ENCODE data around the gene MAS1. TPM values are rescaled to one million over a fixed set of nuclear protein-coding genes. Genes with fewer than 3 reads are reported as not detected.

The MAS1 gene
- total RNA-seq, 2 donors from 2014 or later = 0.14 to 0.27 TPM

DNA sequence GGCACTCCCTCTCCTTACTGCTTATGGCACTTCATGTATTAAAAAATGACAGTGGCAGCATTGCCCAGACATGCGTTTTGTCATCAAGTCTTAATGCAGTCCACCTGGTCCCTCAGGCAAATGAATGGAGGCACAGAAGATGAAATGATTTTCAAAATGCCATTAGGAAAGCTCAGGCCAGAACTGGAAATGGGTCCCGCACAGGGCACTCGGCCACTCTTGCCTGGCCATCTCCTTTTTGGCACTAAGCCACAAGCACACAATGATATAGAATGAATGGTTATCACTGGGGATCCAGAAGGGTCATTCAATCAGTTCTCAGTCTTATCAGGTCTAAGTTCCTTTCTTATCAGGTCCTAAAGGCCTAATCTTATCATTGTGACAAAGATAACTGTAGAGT, 15.6 kb downstream of the MAS1 start:
- ATAC-seq (ENCODE audit: insufficient number of reproducible peaks, low FRiP score, low read depth) (no peak), DNase-seq (ENCODE audit: low spot score) (no peak)
- H3K4me3 ChIP-seq = no peak overlapping the region
- H3K4me1 ChIP-seq (ENCODE audit: control insufficient read depth in 1 of 2, low read depth in 2 of 2) = no peaks in the 10 kb centered on the region
- TF ChIP-seq, protein P1, sequence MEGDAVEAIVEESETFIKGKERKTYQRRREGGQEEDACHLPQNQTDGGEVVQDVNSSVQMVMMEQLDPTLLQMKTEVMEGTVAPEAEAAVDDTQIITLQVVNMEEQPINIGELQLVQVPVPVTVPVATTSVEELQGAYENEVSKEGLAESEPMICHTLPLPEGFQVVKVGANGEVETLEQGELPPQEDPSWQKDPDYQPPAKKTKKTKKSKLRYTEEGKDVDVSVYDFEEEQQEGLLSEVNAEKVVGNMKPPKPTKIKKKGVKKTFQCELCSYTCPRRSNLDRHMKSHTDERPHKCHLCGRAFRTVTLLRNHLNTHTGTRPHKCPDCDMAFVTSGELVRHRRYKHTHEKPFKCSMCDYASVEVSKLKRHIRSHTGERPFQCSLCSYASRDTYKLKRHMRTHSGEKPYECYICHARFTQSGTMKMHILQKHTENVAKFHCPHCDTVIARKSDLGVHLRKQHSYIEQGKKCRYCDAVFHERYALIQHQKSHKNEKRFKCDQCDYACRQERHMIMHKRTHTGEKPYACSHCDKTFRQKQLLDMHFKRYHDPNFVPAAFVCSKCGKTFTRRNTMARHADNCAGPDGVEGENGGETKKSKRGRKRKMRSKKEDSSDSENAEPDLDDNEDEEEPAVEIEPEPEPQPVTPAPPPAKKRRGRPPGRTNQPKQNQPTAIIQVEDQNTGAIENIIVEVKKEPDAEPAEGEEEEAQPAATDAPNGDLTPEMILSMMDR (IDR thresholded peaks at IDR 0.05) = no peak
- no peaks in the 10 kb centered on the region for H3K27me3 ChIP-seq (replicated peaks; ENCODE audit: insufficient read depth)
- no peak overlapping the region for H3K27ac ChIP-seq
- no peaks in the 10 kb centered on the region for H3K9me3 ChIP-seq
- H3K36me3 ChIP-seq = no peaks in the 10 kb centered on the region

DNA sequence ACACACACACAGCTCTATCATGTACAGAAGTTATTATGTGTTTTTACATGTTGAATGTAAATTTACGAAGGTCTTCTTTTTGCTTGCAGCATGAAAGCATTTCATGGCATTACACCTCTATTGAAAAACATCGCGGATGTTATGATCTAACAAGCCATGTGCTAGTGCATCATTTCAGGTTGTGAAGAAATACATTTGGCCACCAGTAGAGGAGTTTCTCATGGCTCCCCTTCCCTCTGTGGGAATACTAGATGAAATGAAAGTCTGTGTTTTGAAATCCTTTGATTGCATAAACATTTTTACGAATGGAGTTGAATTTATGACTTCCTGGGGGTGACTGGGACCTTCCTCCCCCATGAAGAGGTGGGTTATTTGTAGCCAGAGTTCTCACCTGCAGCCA, 17.7 kb downstream of the MAS1 start:
- Histone ChIP-seq H3K27ac (no peak overlapping the region), H3K4me3 (no peak overlapping the region), H3K36me3 (no peaks in the 10 kb centered on the region), H3K9me3 (no peaks in the 10 kb centered on the region), H3K4me1 (ENCODE audit: control insufficient read depth in 1 of 2, low read depth in 2 of 2) (no peaks in the 10 kb centered on the region), H3K27me3 (replicated peaks; ENCODE audit: insufficient read depth) (no peaks in the 10 kb centered on the region)
- TF ChIP-seq, protein P1 (IDR thresholded peaks at IDR 0.05) = no peak
- no peak for ATAC-seq (ENCODE audit: insufficient number of reproducible peaks, low FRiP score, low read depth)
- DNase-seq (ENCODE audit: low spot score) = no peak

DNA sequence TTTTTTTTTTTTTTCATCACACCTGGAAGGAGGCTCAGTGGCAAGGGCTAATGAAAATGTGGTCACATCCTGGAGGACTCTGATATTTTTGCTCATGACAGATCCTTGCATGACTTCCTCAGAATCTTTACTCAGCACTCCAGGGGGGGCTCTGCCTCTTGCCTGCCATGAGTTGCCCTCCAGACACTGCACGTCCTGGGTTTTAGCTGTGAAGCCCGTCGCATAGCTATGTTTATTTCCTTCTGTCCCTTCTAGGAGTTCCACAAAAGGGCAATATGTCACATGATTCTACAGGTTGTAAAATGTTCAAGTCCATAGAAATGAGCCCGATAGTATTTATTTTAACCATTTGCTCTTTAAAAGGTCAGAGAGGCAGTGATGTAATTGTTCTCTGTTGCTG, 18.2 kb downstream of the MAS1 start:
- no peak for ATAC-seq (ENCODE audit: insufficient number of reproducible peaks, low FRiP score, low read depth)
- Histone ChIP-seq H3K27me3 (replicated peaks; ENCODE audit: insufficient read depth) (no peaks in the 10 kb centered on the region), H3K4me1 (ENCODE audit: control insufficient read depth in 1 of 2, low read depth in 2 of 2) (no peaks in the 10 kb centered on the region), H3K36me3 (no peaks in the 10 kb centered on the region), H3K9me3 (no peaks in the 10 kb centered on the region), H3K27ac (no peak overlapping the region), H3K4me3 (no peak overlapping the region)
- no peak for DNase-seq (ENCODE audit: low spot score)
- TF ChIP-seq, protein P1 (IDR thresholded peaks at IDR 0.05) = no peak

DNA sequence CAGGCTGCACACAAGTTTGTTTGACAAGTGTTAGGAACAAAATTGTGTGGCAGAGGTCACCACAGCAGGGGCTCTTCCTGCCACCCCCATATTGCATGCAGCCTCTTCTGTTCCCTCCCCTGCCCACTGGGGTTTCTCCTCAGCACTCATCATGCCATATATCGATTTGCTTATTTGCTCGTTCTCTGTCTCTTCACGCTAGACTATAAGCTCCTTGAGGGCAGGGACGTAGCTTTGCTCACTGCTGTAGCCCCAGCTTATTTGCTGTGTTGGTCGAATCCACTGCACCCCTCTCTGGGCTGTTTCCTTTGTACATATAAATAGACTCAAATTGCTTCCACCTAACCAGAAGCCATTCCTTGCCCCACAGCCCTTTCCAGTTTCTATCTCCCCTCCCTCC, 19.6 kb downstream of the MAS1 start:
- no peak overlapping the region for H3K4me3 ChIP-seq
- no peak overlapping the region for H3K27ac ChIP-seq
- TF ChIP-seq, protein P1 (IDR thresholded peaks at IDR 0.05) = no peak
- H3K9me3 ChIP-seq = no peaks in the 10 kb centered on the region
- DNase-seq (ENCODE audit: low spot score) (no peak), ATAC-seq (ENCODE audit: insufficient number of reproducible peaks, low FRiP score, low read depth) (no peak)
- no peaks in the 10 kb centered on the region for H3K36me3 ChIP-seq
- no peaks in the 10 kb centered on the region for H3K27me3 ChIP-seq (replicated peaks; ENCODE audit: insufficient read depth)
- no peaks in the 10 kb centered on the region for H3K4me1 ChIP-seq (ENCODE audit: control insufficient read depth in 1 of 2, low read depth in 2 of 2)

DNA sequence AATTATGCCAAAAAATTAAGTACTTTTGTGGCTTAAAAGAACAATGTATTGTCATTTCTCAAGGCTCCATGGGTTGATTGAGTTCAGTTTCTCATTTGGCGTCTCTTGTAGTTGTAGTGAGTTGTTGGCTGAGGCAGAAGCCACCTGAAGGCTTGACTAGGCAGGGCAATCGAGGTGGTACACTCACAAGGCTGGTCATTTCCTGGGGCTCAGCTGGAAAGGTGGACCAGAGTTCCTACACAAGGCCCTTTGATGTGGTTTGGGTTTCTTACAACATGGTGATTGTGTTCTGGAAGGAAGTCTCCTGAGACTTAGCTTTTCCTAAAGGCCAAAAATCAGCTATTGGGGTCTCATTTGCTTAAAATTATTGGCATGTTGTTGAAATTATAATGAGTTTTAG, 22.6 kb downstream of the MAS1 start:
- TF ChIP-seq, protein P1 (IDR thresholded peaks at IDR 0.05) = no peak
- H3K9me3 ChIP-seq = no peaks in the 10 kb centered on the region
- H3K27me3 ChIP-seq (replicated peaks; ENCODE audit: insufficient read depth) = no peaks in the 10 kb centered on the region
- H3K4me3 ChIP-seq = no peak overlapping the region
- H3K4me1 ChIP-seq (ENCODE audit: control insufficient read depth in 1 of 2, low read depth in 2 of 2) = no peaks in the 10 kb centered on the region
- H3K36me3 ChIP-seq = no peaks in the 10 kb centered on the region
- no peak overlapping the region for H3K27ac ChIP-seq
- DNase-seq (ENCODE audit: low spot score) (no peak), ATAC-seq (ENCODE audit: insufficient number of reproducible peaks, low FRiP score, low read depth) (no peak)
